ENCODE data around the gene USP31. TPM values are rescaled to one million over a fixed set of nuclear protein-coding genes. Genes with fewer than 3 reads are reported as not detected.

USP31 gene
- total and polyA plus RNA-seq, 2 of the 8 experiments (the other 6 are each of a cell fraction or from before 2014, with no cell fraction given) = 6.7 to 19.0 TPM

- TF ChIP-seq CHD7 (IDR thresholded peaks at IDR 0.05; ENCODE audit: insufficient replicate concordance, low read length) = no peak
- TF ChIP-seq ATF2 (IDR thresholded peaks at IDR 0.05; ENCODE audit: low read length) = no peak
- no peak for TF ChIP-seq BCL11A (IDR thresholded peaks at IDR 0.05; ENCODE audit: low read depth in 2 of 2, low read length in 2 of 2)
- no peak for TF ChIP-seq KDM1A (IDR thresholded peaks at IDR 0.05; ENCODE audit: borderline replicate concordance, low read length)
Measured at GRCh38 chr16:23186171-23186570, 36.9 kb upstream of the USP31 start (continued).
